DND-41 (cell line): Measurements from ENCODE around the gene PTPRZ1.

Source experiments
- CTCF ChIP-seq: IDR thresholded peaks from 2 replicates; pipeline ENCODE4 v1.5.1; 2012; ENCODE audit warnings: borderline replicate concordance, low read length, moderate library complexity, mild to moderate bottlenecking; ENCODE audit not compliant: poor library complexity, severe bottlenecking; ENCODE audit errors: extremely low read depth
- EZH2 ChIP-seq: IDR thresholded peaks from 3 replicates; pipeline ENCODE4 v1.6.1; 2012; ENCODE audit warnings: borderline replicate concordance, low read depth, mild to moderate bottlenecking, moderate library complexity, low read length, inconsistent platforms; ENCODE audit not compliant: severe bottlenecking

GRCh38 chr7:121876656-121877500 lies 3.9 kb downstream of the PTPRZ1 start:
- TF ChIP-seq CTCF (no peak), EZH2 (no peak)
